HG02623 (cell line): ENCODE results near the gene CAMTA1.

Experiments used
- ATAC-seq: cut with Tn5 transposase; IDR thresholded peaks from one replicate; pipeline ENCODE4 v1.9.1; 2021; ENCODE audit warnings: moderate library complexity; ENCODE audit not compliant: unreplicated experiment

Gene CAMTA1

DNA sequence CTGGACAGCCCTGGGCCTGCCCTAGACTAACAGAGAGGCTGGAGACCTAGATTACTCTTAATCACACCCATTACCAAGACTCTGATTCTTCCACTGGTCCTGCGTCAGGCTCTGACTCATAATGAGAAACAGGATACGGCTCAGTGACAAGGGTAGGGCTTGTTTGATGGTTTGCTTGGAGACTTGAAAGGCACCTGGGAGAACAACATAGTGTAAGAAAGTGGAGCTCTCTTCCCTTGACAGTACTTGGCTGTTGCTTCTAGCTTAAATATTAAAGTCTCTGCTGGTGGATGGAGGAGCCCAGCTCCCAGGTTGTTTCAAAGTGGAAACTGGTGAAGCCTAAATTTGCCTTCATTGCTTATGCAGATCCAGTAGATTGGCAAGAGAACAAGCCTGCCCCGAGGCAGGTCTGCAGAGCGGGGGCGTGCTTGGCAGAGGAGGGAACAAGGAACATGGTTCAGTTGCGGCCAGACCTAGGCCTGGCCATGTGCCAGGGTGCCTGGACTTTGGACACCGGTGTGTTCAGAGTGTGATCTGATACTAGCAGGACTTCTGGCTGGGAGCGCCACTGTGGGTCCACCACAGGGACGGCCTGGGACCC lies 480.6 kb downstream of the CAMTA1 start:
- no peak for ATAC-seq

DNA sequence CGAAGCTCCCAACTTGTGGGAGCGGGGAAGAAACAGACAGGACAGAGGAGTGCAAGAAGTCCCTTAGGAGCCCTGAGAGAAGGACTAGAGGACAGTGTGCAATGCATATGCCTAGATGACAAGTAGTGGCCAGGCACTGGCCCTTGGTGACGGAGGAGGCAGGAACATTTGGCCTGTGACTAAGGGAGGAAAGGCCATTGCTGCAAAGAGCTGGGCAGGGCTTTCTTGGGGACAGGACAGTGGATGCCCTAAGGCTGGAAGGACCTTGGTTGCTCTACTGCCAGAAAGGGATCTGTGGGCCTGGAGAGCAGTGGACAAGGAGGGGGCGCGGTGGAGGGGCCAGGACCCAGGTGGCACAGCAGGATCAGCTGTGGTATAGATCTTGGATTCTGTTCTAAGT lies 481.3 kb downstream of the CAMTA1 start:
- ATAC-seq: no peak

DNA sequence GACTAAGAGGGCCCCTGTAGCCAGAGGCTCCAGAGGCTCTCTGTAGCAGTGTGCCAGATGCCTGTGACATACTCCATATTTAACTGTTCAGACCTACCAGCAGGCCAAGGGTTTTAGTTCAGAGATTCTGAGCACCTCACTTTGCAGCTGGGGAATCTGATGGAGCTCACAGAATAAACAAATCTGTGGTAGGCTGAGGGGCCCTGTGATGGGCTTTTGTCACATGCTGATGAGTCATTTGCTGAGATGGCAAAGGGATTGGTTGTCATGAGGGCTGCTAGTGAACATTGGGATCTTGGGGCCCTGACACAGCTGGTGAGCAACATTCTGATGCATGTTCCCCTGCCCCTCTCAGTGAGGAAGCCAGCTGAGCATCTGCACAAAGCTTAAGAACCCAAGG lies 482.2 kb downstream of the CAMTA1 start:
- no peak for ATAC-seq

DNA sequence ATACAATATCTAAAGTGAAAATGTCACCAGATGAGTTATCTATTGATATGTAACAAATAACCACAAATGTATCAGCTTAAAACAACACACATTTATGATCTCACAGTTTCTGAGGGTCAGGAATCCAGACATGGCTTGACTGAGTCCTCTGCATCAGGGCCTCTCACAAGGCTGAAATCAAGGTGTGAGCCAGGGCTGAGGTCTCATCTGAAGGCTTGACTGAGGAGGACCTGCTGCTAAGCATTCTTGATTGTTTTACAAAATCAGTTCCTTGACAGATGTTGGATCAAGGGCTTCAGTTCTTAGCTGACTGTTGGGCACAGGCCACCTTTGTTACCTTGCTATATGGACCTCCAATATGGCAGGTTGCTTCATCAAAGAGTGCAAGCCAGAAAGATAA lies 483.7 kb downstream of the CAMTA1 start:
- ATAC-seq: no peak

DNA sequence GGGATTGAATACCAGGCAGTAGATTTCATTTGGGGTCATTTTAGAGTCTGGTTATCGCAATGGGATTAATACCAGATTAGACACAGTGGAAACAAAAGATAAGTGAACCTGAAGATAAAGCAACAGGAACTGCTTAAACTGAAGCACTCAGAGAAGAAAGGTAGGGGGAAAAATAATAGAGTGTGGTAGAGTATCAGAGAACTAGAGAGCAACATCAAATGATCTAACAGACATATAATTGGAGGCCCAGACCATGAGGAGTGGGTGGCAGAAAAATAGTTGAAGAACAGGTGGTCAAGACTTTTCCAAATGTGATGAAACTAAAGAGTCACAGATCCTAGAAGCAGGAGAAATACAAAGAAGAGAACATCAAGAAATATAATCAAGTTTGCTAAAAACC lies 484.3 kb downstream of the CAMTA1 start:
- ATAC-seq: no peak

DNA sequence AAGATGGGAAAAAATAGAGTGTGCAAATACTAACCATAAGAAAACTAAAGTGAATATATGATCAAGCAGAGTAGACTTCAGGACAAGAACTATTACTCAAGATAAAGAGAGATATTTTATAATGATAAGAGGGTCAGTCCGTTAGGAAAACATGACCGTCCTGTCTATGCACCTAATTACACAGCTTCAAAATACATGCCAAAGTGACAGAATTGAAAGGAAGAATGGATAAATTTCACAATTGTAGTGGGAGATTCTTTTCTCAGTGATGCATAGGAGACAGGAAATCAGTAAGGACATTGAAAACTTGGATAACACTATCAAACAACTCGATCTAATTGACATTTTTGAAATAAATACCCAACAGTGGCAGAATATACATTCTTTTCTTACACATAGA lies 489.0 kb downstream of the CAMTA1 start:
- no peak for ATAC-seq

DNA sequence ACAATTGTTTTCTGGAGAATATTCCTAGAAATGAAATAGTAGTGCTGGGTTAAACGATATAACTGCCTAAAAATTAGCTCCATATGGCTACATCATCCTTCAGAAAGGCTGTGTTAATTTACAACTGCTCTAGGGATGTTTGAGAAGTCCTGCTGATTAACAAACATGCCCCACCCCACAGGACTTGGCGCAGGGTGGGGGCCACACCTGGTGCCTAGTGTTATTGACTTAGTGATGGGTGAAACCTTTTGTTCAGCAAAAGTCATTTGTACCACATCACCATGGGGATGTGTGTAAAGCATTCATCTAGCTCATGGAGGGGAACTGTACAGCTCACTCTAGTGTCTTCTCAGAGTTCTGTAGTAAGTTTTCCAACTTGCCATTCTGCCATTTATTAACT lies 492.8 kb downstream of the CAMTA1 start:
- no peak for ATAC-seq

DNA sequence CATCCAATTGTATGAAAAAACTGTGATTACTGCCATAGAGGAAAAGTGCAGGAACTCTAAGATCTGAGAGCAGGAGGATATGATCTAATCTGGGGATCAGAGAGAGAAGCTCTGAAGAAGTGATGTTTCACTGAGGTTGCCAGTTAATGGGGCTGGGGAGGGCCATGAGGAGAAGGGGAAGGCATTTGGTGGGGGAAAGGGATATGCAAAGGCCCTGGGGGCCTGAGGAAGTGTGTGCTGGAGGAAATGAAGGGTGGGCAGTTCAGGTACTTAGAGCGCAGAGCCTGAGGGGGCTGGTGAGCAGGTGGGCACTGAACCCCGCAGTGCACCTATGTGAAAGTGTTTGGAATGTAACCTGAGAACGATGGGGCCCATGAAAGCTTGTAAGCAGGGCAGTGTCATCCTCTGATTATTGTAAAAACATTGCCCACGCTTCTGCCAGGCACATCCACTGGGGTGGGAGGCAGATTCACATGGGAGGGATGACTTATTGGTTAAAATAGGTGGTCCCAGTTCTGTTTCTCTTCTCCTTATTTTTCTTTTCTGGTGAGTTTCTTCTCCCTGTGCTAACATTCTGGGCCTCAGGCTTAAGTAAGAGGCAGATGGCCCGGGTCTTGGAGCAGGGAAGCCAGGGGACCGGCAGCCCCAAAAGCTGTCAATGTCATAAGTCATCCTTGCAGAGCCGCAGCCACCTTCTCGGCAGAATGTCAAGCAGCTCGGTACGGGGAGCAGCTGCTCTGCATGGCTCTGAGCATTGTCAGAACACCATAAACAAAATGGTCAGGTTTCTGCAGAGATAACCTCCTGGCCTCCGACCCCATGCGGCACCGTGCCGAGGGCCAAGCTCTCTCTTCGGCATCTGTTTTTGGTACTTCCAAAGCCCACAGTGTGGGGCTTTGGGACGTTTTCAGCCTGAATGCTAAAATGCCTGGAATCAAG lies 493.8 kb downstream of the CAMTA1 start:
- no peak for ATAC-seq

DNA sequence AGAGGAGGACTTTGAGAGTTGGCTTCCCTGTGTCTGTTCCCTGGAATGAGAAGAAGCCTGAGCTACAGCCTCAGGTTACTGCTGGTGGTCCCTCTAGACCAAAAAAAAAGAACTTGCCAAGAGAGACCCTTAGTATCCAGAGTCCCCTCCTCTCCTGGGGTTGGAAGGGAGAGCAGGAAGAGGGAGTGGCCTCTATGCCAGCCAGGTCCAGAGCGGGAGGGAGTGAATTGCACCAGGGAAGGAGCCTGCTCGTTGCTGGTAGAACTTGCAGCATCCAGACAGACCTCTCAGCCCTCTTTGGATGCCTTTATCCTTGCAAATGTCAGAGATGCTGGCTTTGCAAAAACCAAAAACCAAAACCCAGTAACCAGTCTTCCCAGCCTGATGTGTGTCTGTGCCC lies 494.5 kb downstream of the CAMTA1 start:
- no peak for ATAC-seq

DNA sequence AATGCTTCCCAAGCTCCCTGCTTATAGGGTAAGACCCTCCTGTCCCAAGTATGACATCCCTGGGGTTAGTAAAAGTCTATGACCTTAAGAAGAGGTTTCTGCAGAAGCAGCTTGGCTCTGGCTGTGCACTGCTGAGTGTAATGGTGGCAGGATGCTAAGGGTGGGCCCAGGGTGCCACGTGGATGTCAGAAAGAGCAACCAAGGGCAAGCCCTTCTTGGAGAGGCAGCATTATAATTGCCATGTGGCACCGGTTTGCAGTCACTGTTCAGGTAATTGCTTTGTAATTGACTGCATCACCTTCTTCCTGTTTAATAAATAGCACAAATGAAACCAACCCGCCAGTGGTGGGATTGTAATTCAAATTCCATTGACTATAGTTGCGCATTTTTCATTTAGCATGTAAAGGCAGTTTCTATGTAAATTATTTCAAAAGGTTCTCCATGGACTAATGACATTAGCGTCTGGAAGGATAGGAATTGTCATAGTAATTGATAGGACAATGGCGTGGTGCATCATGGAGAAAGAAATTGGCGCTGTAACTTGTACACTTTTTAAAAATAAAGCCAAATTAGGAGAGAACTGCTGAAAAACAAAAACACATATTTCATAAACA lies 495.2 kb downstream of the CAMTA1 start:
- ATAC-seq: no peak

DNA sequence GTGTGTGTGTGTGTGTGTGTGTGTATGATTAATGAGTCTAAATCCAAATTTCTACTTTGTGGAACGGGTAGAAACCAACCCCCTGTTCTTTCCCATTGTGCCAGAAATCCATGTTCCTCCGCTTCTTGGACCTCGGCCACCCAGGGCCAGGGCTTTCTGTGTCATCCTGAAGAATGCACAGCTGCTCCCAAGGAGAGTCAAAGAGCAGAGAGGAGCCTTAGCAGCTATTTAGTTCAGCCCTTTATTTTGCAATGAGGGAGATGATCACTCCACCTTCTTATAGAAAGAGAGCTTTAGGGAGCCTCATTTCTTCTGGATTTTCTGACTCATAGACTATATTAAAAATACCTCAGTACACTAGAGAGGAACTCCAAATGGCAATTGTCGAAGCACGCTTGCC lies 496.6 kb downstream of the CAMTA1 start:
- ATAC-seq: no peak

DNA sequence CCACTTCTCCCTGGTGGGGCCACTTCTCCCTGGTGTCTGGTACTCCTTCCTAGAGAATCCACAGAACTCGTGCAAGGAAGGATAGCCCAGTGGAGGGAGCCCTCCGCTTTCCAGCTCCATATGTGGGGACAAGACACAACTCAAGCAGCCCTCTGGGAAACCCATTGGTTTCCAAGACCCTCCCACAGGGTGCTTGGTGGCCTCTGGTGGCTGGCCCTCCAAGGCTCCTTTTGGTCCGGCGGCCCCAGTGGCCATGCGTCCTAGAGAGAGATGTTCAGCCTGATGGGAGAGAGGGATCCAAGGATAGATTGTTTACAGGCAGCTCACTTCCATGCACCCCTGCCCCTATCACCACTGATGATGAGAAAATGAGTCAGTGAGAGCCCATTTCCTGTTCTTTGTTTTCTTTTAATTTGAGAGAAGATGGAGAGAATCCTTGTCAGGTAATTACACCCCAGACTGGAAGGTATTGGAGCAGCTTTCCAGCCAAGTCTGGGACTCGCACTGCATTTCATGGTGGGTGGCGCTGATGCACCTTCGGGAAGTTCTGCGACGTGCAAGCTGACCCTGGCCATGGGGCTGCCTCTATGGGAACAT lies 499.7 kb downstream of the CAMTA1 start:
- no peak for ATAC-seq

DNA sequence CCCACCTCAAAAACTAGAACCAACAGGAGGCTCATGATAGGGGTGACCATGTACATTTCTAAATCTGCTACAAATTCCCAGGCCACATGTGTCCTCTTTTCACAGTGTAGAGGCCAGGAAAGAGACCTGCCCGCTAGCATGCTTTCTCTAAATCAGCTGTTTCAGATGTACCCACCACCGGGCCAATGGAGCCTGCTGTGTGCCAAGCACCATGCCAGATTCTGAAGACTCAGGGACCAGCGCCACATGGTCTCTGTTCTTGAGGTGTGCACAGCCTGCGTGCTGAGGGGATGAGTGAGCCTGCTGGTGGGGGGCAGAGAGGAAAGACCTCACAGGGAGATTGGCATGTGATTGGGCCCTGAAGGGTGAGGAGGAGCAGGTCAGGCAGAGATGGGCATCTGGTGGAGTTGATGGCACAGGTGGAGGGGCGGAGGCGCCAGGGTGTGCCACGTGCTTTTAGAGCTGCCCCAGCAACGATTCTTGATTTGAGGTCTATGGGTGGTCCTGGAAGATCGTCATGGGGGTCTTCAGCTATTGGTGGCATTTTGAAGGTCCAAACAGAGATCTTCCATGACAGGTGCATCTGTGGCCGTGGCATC lies 500.7 kb downstream of the CAMTA1 start:
- no peak for ATAC-seq

DNA sequence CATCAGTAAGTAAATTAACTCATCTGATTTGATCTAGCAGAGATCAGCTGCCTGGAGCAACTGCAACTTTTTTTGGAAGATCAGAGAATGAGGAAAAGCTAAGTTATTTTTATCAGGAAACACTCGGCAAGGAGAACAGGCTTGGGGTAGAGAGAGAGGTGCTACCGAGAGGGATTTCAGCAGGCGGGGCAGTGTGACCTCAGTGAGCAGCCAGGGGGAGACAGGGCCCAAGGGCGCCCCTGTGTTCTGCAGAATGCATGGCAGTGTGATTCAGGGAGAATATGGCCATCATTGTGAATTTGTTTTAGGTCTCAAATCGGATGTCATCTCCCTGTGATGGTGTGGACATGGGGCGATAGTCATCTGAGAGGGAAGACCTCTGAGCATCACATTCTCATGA lies 501.8 kb downstream of the CAMTA1 start:
- no peak for ATAC-seq

DNA sequence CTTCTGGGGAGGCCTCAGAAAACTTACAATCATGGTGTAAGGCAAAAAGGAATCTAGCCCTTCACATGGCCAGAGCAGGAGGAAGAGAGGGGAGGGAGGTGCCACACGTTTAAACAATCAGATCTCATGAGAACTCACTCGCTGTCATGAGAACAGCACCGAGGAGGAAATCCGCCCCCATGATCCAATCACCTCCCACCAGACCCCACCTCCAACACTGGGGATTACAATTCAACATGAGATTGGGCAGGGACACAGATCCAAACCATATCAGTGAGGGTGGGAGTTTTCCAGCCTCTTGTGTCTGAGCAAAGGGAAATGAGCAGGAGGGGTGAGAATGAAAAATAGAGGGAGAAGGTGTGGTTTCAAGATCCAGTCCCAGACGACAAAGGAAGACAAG lies 503.7 kb downstream of the CAMTA1 start:
- ATAC-seq: no peak

DNA sequence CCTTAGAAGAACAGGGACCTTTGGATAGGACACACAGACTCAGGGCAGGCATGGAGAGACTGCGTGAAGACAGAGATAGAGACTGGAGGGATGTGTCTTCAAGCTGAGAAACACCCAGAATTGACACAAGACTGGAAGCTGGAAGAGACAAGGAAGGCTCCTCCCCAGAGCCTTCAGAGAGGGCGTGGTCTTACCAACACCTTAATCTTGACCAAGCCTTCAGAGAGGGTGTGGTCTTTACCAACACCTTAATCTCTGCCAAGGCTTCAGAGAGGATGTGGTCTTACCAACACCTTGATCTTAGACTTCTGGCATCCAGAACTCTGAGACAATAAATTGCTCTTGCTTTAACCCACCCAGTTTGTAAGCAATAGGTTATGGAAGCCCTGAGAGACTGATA lies 504.4 kb downstream of the CAMTA1 start:
- no peak for ATAC-seq

DNA sequence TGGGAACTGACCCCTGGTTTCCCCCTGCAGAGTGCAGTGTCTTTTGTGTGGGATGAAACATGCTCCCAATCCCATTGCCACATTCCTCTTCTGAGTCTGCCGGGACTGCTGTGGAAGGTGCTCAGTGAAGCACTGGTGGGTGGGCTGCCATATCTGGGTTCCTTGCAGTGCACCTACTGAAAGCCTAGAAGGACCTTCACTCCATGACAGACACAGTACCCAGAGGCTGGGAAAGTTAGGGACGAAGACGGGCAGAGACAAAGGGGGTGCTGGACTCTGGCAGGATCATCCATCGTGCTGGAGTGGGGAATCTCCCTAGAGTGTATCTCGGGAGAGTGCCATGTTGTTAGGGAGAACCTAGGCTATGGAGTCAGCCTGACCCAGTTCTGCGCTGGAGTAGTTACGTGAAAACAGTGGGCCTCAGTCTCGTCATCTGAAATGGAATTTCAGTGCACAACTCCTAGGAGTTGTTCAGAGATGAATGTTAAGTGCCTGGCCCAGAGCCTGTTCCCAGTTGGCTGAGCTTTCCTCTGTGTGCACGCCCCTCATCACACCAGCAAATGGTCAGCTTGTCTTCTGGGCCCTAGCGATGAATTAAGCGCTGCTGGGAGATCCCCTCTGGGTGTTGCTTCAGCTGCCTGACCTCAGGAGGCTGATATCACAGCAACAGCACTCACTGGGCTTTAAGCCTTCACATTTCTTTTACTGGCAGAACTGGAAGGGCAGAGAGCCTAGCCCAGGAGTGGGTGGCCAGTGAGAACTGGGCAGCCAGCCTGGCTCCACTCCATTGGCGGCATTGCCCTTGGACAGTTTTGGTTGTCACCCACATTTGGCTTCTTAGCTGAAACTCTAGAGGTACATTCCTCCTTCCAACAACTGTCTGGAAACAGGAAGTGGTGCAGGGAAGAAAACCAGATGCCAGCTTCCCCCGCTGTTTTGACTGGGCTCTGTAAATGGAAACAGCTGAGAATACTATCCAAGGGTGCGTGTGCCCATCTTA lies 506.0 kb downstream of the CAMTA1 start:
- ATAC-seq: no peak

DNA sequence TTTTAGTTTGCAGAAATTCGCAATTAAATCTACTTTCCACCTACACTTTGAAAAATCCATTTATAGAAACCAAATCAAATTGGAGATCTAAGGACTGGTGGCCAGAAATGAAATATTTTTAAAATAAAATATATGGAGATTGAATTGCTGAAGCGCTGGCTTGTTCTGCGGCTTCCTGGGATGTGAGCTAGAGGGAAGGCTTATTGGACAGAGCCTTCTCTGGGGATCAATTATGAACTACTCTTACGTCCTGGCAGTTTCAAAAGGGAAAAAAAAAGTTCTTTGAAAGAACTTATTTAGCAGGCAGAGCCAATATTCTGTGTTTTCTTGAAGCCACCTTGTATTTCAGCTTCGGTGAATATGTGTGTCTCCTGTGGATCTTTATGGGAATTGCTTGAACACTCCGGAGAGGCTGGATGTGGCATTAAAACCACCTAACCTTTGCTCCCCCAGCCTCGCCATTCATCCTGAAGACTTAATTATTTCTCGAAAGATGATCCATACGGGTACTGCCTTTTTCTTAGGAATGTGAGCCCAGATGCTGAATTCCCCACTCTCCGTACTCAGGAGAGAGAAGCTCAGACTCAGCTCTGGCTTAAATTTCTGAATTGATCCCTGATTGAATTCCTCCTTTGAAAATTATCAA lies 506.9 kb downstream of the CAMTA1 start:
- ATAC-seq: no peak

DNA sequence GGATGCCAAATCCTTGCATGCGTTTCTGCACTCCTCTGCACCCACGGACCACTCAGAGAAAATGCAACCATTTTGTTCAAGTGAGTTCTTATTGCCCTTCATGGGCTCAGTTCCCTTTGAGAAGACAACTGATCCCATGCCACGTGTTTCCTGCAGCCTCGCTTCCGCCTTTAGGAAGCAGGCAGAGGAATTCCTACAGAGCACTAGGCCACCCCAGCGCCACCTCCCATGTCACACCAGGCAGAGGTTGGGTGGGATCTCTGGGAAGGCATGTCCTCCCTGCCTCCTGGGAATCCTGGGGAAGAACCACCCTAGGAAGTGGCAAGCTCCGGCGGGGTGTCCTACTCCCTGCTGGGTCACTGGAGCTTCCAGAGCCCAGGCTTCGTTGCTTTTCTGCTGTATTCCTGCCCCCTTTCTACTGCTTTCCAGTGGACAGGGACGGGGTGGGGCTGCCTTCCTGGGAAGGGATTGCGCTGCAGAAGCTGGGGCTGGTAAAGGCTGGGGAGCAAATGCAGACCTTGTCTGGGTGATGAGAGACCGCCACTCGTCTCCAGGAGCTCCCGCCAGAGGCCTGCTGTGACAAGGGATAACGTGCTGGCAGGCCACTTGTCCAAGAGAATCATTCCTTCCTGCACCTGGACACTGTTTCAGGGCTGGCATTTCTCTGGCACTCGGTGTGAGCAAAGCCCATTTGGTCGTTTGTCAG lies 507.6 kb downstream of the CAMTA1 start:
- ATAC-seq: no peak
